Kidney glomerular epithelial cell (primary cell): ENCODE measurements around the gene PASK.

Experiments used
- DNase-seq: peaks from one replicate; lab custom pipeline; 2025; lab: John Stamatoyannopoulos, UW

PASK gene

GRCh38 chr2:241146286-241146685 is 3.0 kb downstream of the PASK start:
- DNase-seq, result no peak

GRCh38 chr2:241142593-241142992 is 6.7 kb downstream of the PASK start:
- no peak for DNase-seq

- no peak for DNase-seq
Observed at GRCh38 chr2:241142063-241142462, 7.2 kb downstream of the PASK start.

- DNase-seq, result no peak
Observed at GRCh38 chr2:241141214-241141770, 8.0 kb downstream of the PASK start.

- DNase-seq, result no peak
Observed at GRCh38 chr2:241140445-241140840, 8.8 kb downstream of the PASK start.

- no peak for DNase-seq
Observed at GRCh38 chr2:241139531-241140444, 9.5 kb downstream of the PASK start.

GRCh38 chr2:241138471-241138870 is 10.8 kb downstream of the PASK start:
- DNase-seq, result no peak

- no peak for DNase-seq
Observed at GRCh38 chr2:241137276-241138190, 11.7 kb downstream of the PASK start.

- DNase-seq, result no peak
Observed at GRCh38 chr2:241136661-241137260, 12.5 kb downstream of the PASK start.

- DNase-seq, result no peak
Observed at GRCh38 chr2:241136191-241136590, 13.1 kb downstream of the PASK start.

- no peak for DNase-seq
Observed at GRCh38 chr2:241135737-241136136, 13.5 kb downstream of the PASK start.

- DNase-seq, result no peak
Observed at GRCh38 chr2:241134711-241135110, 14.6 kb downstream of the PASK start.

- no peak for DNase-seq
Observed at GRCh38 chr2:241133436-241133820, 15.8 kb downstream of the PASK start.

GRCh38 chr2:241132538-241133435 is 16.5 kb downstream of the PASK start:
- DNase-seq, result no peak

- no peak for DNase-seq
Observed at GRCh38 chr2:241131531-241131930, 17.7 kb downstream of the PASK start.

GRCh38 chr2:241130316-241130715 is 19.0 kb downstream of the PASK start:
- DNase-seq, result no peak

GRCh38 chr2:241129086-241129871 is 20.0 kb downstream of the PASK start:
- no peak for DNase-seq

- no peak for DNase-seq
Observed at GRCh38 chr2:241128266-241128665, 21.0 kb downstream of the PASK start.

GRCh38 chr2:241126771-241127202 is 22.5 kb downstream of the PASK start:
- DNase-seq, result no peak

- DNase-seq, result no peak
Observed at GRCh38 chr2:241126201-241126611, 23.1 kb downstream of the PASK start.
